ENCODE data around the gene FAM111B.

DNA sequence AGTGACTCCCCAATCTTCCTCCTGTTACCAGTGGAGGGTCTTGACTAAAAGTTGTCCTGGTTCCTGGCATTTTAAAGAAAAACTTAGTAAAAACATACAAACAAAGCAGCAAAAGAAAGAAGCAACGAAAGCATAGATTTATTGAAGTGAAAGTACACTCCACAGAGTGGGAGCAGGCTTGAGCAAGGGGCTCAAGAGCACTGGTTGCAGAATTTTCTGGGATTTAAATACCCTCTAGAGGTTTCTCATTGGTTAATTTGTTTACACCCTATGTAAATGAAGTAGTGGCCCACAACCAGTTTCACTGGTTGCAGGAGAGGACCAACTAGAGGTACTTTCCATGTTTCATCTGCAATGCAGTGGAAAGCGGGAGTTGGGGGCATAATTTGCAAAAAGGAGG, 10.7 kb downstream of the FAM111B start:
- TF ChIP-seq EZH2phosphoT487 (IDR thresholded peaks at IDR 0.05; ENCODE audit: borderline replicate concordance, low read length) (no peak), EZH2 (IDR thresholded peaks at IDR 0.05; ENCODE audit: low read length, unreplicated experiment) (no peak)
- TF ChIP-seq, protein P1, sequence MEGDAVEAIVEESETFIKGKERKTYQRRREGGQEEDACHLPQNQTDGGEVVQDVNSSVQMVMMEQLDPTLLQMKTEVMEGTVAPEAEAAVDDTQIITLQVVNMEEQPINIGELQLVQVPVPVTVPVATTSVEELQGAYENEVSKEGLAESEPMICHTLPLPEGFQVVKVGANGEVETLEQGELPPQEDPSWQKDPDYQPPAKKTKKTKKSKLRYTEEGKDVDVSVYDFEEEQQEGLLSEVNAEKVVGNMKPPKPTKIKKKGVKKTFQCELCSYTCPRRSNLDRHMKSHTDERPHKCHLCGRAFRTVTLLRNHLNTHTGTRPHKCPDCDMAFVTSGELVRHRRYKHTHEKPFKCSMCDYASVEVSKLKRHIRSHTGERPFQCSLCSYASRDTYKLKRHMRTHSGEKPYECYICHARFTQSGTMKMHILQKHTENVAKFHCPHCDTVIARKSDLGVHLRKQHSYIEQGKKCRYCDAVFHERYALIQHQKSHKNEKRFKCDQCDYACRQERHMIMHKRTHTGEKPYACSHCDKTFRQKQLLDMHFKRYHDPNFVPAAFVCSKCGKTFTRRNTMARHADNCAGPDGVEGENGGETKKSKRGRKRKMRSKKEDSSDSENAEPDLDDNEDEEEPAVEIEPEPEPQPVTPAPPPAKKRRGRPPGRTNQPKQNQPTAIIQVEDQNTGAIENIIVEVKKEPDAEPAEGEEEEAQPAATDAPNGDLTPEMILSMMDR (conservative IDR thresholded peaks at IDR 0.05; ENCODE audit: low read depth, low read length), result no peak
